Endothelial cell of umbilical vein (primary cell): Measurements from ENCODE around the gene C1QTNF2. TPM values are rescaled to one million over a fixed set of nuclear protein-coding genes. Genes with fewer than 3 reads are reported as not detected.

ENCODE experiments used
- BruUV-seq: library from RNA; stranded (reverse); fragments of 400-500 nt; replicated peaks from 2 replicates; lab custom pipeline; 2021; lab: Mats Ljungman, UMichigan
- CTCF ChIA-PET: fragments of 300-600, 350-600 bp; sonication (Branson Sonifier 250); formaldehyde crosslinking; loops from one replicate; lab custom pipeline; 2021; ENCODE audit warnings: antibody characterized with exemption, inconsistent platforms; lab: Charles Lee
- POLR2A ChIA-PET: fragments of 300-600, 350-600 bp; sonication (Branson Sonifier 250); formaldehyde crosslinking; loops from one replicate; lab custom pipeline; 2021; ENCODE audit warnings: antibody characterized with exemption, inconsistent platforms; lab: Charles Lee
- DNase-seq: peaks from one replicate; pipeline ENCODE4 v3.0.0-alpha.2; 2011; ENCODE audit warnings: low read depth, low spot score
- FAIRE-seq: peaks from 2 replicates; lab custom pipeline; 2011; peaks lifted over from hg19 to GRCh38; lab: Jason Lieb, UNC
- H2AFZ ChIP-seq: 2 replicates; pipeline ENCODE4 v1.6.0; 2012; ENCODE audit warnings: low read depth, low read length, control low read depth, inconsistent platforms
- H3K27ac ChIP-seq: 2 replicates; pipeline ENCODE4 v1.5.1; 2011; ENCODE audit warnings: low read depth, mild to moderate bottlenecking, control low read depth, low read length, moderate library complexity; ENCODE audit not compliant: insufficient read depth
- H3K27me3 ChIP-seq, 2 experiments: 2 replicates each; pipeline versions ENCODE4 v1.6.0 to v1.6.1; 2011; ENCODE audit warnings: low read length in 2 of 2, mixed read lengths in 1 of 2; ENCODE audit not compliant: control insufficient read depth in 2 of 2, insufficient read depth in 2 of 2
- H3K36me3 ChIP-seq, 2 experiments: 2 replicates in 1 of 2; 3 replicates in 1 of 2; pipeline ENCODE4 v1.5.1; 2011; ENCODE audit warnings: low read length in 2 of 2, mild to moderate bottlenecking in 1 of 2, moderate library complexity in 1 of 2; ENCODE audit not compliant: control insufficient read depth in 2 of 2, insufficient read depth in 2 of 2; ENCODE audit errors: extremely low read depth in 1 of 2
- H3K4me1 ChIP-seq: 3 replicates; pipeline ENCODE4 v1.5.1; 2011; ENCODE audit warnings: mild to moderate bottlenecking, low read length; ENCODE audit not compliant: control insufficient read depth, insufficient read depth; ENCODE audit errors: extremely low read depth
- H3K4me2 ChIP-seq: 2 replicates; pipeline ENCODE4 v1.6.1; 2011; ENCODE audit warnings: low read length, control low read depth, mixed read lengths; ENCODE audit not compliant: insufficient read depth
- H3K4me3 ChIP-seq, 3 experiments: fragments of 200-600 bp in 1 of 3; sonication (generic), shearing (Covaris generic) in 1 of 3; replicated peaks in 1 of 3; 2 replicates each; pipeline ENCODE4 v1.5.1; 2011 to 2016; ENCODE audit warnings: control low read depth in 3 of 3, low read length in 3 of 3, mild to moderate bottlenecking in 2 of 3, inconsistent platforms in 1 of 3, low read depth in 1 of 3, moderate library complexity in 1 of 3; ENCODE audit not compliant: insufficient read depth in 1 of 3
- H3K79me2 ChIP-seq: 2 replicates; pipeline ENCODE4 v1.6.0; 2012; ENCODE audit warnings: low read length, inconsistent platforms; ENCODE audit not compliant: control insufficient read depth, insufficient read depth
- H3K9ac ChIP-seq: replicated peaks from 2 replicates; pipeline ENCODE3; 2011; ENCODE audit warnings: low read length, control low read depth; ENCODE audit not compliant: insufficient read depth; ENCODE audit errors: extremely low read depth
- H3K9me1 ChIP-seq: replicated peaks from 3 replicates; pipeline ENCODE4 v1.6.0; 2011; ENCODE audit warnings: mild to moderate bottlenecking, low read length; ENCODE audit not compliant: control insufficient read depth, insufficient read depth; ENCODE audit errors: extremely low read depth
- H3K9me3 ChIP-seq: replicated peaks from 2 replicates; pipeline ENCODE4 v1.5.1; 2012; ENCODE audit warnings: low read length, inconsistent platforms; ENCODE audit not compliant: control insufficient read depth, insufficient read depth
- H4K20me1 ChIP-seq: replicated peaks from 2 replicates; pipeline ENCODE3; 2011; ENCODE audit warnings: mild to moderate bottlenecking, low read length; ENCODE audit not compliant: control insufficient read depth, insufficient read depth; ENCODE audit errors: extremely low read depth
- CTCF ChIP-seq, 2 donors: IDR thresholded peaks; 1 replicate in 1 of 2; 2 replicates in 1 of 2; pipeline ENCODE4 v1.5.1; 2011; ENCODE audit warnings: low read length in 2 of 2, mild to moderate bottlenecking in 2 of 2, moderate library complexity in 2 of 2, control low read depth in 1 of 2, inconsistent platforms in 1 of 2, low read depth in 1 of 2; ENCODE audit not compliant: insufficient read depth in 1 of 2; ENCODE audit errors: extremely low read depth in 1 of 2
- EZH2 ChIP-seq: IDR thresholded peaks from 2 replicates; pipeline ENCODE4 v1.6.1; 2012; ENCODE audit warnings: borderline replicate concordance, low read depth, mild to moderate bottlenecking, moderate library complexity, low read length, inconsistent platforms; ENCODE audit not compliant: severe bottlenecking
- FOS ChIP-seq: IDR thresholded peaks from 2 replicates; pipeline ENCODE4 v1.6.1; 2011; ENCODE audit warnings: mild to moderate bottlenecking, low read length, moderate library complexity, borderline replicate concordance; ENCODE audit not compliant: insufficient read depth
- GATA2 ChIP-seq: IDR thresholded peaks from 2 replicates; pipeline ENCODE4 v1.7.0; 2011; ENCODE audit warnings: low read depth, mild to moderate bottlenecking, moderate library complexity, mixed read lengths, low read length; ENCODE audit not compliant: insufficient read length, insufficient read depth
- MYC ChIP-seq: IDR thresholded peaks from one replicate; pipeline ENCODE4 v1.6.1; 2011; ENCODE audit warnings: mild to moderate bottlenecking, low read depth, low read length
- POLR2AphosphoS5 ChIP-seq: IDR thresholded peaks from 2 replicates; pipeline ENCODE4 v1.6.1; 2012; ENCODE audit warnings: low read depth, mild to moderate bottlenecking, control low read depth, low read length, moderate library complexity; ENCODE audit not compliant: insufficient read depth
- dilution Hi-C: fragments of 300-500 bp; cut with MboI; formaldehyde crosslinking; loops from one replicate; pipeline ENCODE4 v1.15.0; 2019; ENCODE audit warnings: low sequenced_read_pairs; ENCODE audit not compliant: extremely low pct_ligation_motif_present
- intact Hi-C: fragments of 100-400 bp; cut with micrococcal nuclease; formaldehyde crosslinking; loops from one replicate; pipeline ENCODE4 v1.10.0; 2022
- polyA plus RNA-seq, 4 experiments: library from polyadenylated mRNA; depleted of rRNA in 3 of 4; stranded (reverse) in 3 of 4; unstranded in 1 of 4; fragments of >200 nt; gene quantifications; 2 replicates each; pipeline versions ENCODE4 v1.2.1 to v1.2.3, GENCODE V29; 2011 to 2012; ENCODE audit warnings: missing spikeins in 1 of 4
- total RNA-seq: library from RNA; stranded (reverse); gene quantifications from 2 replicates; pipeline ENCODE4 v1.2.3, GENCODE V29; 2021

C1QTNF2 gene
- total and polyA plus RNA-seq, 2 donors (not counting 3 experiments of a cell fraction or from before 2014, with no cell fraction given), result 0.52 to 0.53 TPM

DNA sequence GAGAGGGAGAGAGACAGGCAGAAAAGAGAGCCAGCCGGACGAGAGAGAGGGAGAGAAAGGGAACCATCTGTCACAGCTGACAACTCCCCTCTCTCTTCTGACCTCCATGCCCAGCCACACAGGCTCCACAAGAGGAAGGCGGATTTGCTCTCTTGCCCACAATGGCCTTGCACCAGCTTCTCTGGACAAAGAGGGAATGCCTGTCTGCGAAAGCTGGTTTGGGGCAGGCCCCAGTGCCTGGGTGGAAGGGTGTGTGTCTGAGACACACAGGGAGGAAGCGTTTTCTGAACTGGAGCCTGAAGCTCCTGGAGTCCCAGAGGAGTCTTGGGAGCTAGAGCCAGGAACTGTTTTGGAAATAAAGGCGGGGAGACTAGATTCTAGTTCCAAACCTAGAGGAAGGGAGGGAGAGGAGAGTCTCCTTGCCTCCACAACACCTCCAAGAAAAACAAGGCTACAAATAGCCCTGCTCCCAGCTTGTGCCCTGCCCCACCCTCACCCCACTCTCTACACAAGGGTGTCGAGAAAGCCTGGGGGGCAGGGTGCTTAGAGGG is 12.5 kb downstream of the C1QTNF2 start:
- DNase-seq (no peak), FAIRE-seq (no peak)
- intact Hi-C loops, result no loop called here
- no peaks in the 10 kb centered on the region for H3K4me1 ChIP-seq
- H3K79me2 ChIP-seq, result no peaks in the 10 kb centered on the region
- H3K9me3 ChIP-seq, result no peaks in the 10 kb centered on the region
- no peak overlapping the region for H3K9ac ChIP-seq
- no peaks in the 10 kb centered on the region for H4K20me1 ChIP-seq
- H3K4me2 ChIP-seq, result no peak overlapping the region
- no peak overlapping the region for H2AFZ ChIP-seq
- H3K4me3 ChIP-seq, result no peak overlapping the region
- BruUV-seq, result no TSS peak
- CTCF ChIA-PET, result interaction anchor here (1.1 to 1.9 kb wide), 2 partner anchors 12 to 336 kb away, joined by 3 to 8 read pairs; no protein-coding TSS in a partner anchor
- H3K36me3 ChIP-seq, result no peaks in the 10 kb centered on the region
- peaks cover 0 to 9% of the 10 kb centered on the region in 2 experiments for H3K27me3 ChIP-seq
- H3K9me1 ChIP-seq, result no peaks in the 10 kb centered on the region
- POLR2A ChIA-PET, result no interaction called here
- dilution Hi-C loops, result no loop called here
- H3K27ac ChIP-seq, result no peak overlapping the region
- TF ChIP-seq EZH2, result no peak
- no peak for TF ChIP-seq MYC
- TF ChIP-seq GATA2, result no peak
- no peak for TF ChIP-seq FOS
- TF ChIP-seq CTCF (IDR thresholded peaks at IDR 0.05; ENCODE audit: extremely low read depth in 1 of 2, insufficient read depth in 1 of 2, low read depth in 1 of 2, low read length in 2 of 2), result no peak
- no peak for TF ChIP-seq POLR2AphosphoS5
